ENCODE data around the gene RDX.

DNA sequence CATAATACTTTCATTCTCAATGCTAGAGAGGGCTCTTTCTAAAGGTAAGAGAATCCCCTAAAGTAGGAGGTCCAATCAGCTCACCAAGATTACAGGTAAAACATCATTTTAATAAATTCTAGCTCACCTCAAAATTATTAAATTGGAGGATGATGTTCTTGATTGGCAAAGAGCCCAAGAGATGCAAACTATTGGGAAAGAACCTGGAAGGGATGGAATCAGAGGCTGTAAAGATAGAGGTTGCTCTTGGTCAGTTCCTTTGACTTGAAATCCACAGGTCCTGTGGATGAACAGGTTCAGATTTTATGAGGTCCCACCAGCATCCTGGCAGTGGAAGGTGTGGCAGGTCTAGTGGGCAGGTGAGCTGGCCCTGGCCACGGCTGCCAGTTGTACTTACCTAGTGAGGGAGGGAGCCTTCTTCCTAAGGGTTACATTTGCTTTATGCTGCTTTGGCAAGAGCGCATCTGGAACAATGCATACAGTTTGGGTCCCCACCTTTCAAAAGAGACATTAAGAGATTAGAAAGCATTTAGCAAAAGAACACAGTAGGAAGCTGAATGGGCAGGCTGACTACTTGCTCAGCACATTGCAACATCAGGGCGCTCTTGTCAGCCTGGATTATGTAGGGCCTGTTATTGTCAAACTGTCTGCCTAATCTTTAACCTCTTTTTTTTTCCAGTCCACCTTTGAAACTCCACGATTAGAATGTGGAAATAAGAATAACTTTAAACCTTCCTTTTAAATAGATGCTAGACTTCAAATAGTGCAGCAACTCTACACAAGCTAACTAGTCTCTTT, 97.0 kb downstream of the RDX start:
- TF ChIP-seq, protein P1, sequence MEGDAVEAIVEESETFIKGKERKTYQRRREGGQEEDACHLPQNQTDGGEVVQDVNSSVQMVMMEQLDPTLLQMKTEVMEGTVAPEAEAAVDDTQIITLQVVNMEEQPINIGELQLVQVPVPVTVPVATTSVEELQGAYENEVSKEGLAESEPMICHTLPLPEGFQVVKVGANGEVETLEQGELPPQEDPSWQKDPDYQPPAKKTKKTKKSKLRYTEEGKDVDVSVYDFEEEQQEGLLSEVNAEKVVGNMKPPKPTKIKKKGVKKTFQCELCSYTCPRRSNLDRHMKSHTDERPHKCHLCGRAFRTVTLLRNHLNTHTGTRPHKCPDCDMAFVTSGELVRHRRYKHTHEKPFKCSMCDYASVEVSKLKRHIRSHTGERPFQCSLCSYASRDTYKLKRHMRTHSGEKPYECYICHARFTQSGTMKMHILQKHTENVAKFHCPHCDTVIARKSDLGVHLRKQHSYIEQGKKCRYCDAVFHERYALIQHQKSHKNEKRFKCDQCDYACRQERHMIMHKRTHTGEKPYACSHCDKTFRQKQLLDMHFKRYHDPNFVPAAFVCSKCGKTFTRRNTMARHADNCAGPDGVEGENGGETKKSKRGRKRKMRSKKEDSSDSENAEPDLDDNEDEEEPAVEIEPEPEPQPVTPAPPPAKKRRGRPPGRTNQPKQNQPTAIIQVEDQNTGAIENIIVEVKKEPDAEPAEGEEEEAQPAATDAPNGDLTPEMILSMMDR (conservative IDR thresholded peaks at IDR 0.05), result no peak
- no peak for TF ChIP-seq EZH2 (IDR thresholded peaks at IDR 0.05; ENCODE audit: low read depth)

Measured in PC-9 (cell line).